ENCODE data around the gene GIT2. TPM values are rescaled to one million over a fixed set of nuclear protein-coding genes. Genes with fewer than 3 reads are reported as not detected.
A peak's percentile ranks its signal among the peaks of the same experiment; 100 is the strongest.

GIT2 gene
- total and polyA plus RNA-seq, 2 of the 13 experiments (the other 11 are each of a cell fraction or from before 2014, with no cell fraction given), result 18.4 to 19.8 TPM

- TF ChIP-seq CENPBD1 (CRISPR knock-in tag; IDR thresholded peaks at IDR 0.05; ENCODE audit: borderline replicate concordance, low read depth) (no peak), CHCHD3 (CRISPR knock-in tag; IDR thresholded peaks at IDR 0.05) (0 out of 2 replicates have a peak, but pooled peaks have one; percentile 88), ZFP36L1 (CRISPR knock-in tag; IDR thresholded peaks at IDR 0.05) (peak; percentile 14; the same call in 1 of the 2 replicates), PLRG1 (conservative IDR thresholded peaks at IDR 0.05) (no peak), ZNF644 (CRISPR knock-in tag; IDR thresholded peaks at IDR 0.05; ENCODE audit: low read depth) (peak; percentile 41; the same call in 1 of the 2 replicates), ZBTB40 (IDR thresholded peaks at IDR 0.05) (no peak), ZBTB40 (CRISPR knock-in tag; IDR thresholded peaks at IDR 0.05) (no peak; the same call in 1 of the 2 replicates), BHLHE40 (IDR thresholded peaks at IDR 0.05; ENCODE audit: low read length) (peak; percentile 37; the same call in 1 of the 2 replicates), HMG20B (CRISPR knock-in tag; conservative IDR thresholded peaks at IDR 0.05) (peak; percentile 62; the same call in 1 of the 2 replicates), ZSCAN29 (CRISPR knock-in tag; conservative IDR thresholded peaks at IDR 0.05) (peak; percentile 90), MEIS2 (CRISPR knock-in tag; IDR thresholded peaks at IDR 0.05) (no peak), RAD21 (CRISPR knock-in tag; IDR thresholded peaks at IDR 0.05) (peak; percentile 33; the same call in 1 of the 2 replicates), GFI1 (CRISPR knock-in tag; IDR thresholded peaks at IDR 0.05; ENCODE audit: borderline replicate concordance) (no peak), ZNF256 (CRISPR knock-in tag; conservative IDR thresholded peaks at IDR 0.05) (no peak), TBP (CRISPR knock-in tag; IDR thresholded peaks at IDR 0.05) (no peak), TFDP2 (CRISPR knock-in tag; IDR thresholded peaks at IDR 0.05) (peak; percentile 80), ELF3 (CRISPR knock-in tag; IDR thresholded peaks at IDR 0.05) (peak; percentile 54; the same call in 1 of the 2 replicates), ZNF713 (CRISPR knock-in tag; IDR thresholded peaks at IDR 0.05) (no peak), FOXO1 (CRISPR knock-in tag; IDR thresholded peaks at IDR 0.05) (peak; percentile 88), ZNF33B (CRISPR knock-in tag; IDR thresholded peaks at IDR 0.05) (no peak)
Observed at GRCh38 chr12:109899783-109900751, 96.1 kb downstream of the GIT2 start, which contains the start of gene TCHP (continued).

Data from HepG2 (cell line).